Mucosa of rectum (tissue), 2 donors: Measurements from ENCODE around the gene EXOSC2.

Experiments used
- H3K27ac ChIP-seq, 2 donors: one replicate each; pipeline ENCODE4 v1.7.0; 2013; ENCODE audit warnings: inconsistent platforms in 2 of 2, low read depth in 2 of 2, low read length in 2 of 2
- H3K27me3 ChIP-seq, 2 donors: one replicate each; pipeline ENCODE4 v1.7.0; 2013; ENCODE audit warnings: low read length in 2 of 2; ENCODE audit not compliant: control insufficient read depth in 2 of 2, insufficient read depth in 2 of 2
- H3K36me3 ChIP-seq, 2 donors: one replicate each; pipeline ENCODE4 v1.7.0; 2013; ENCODE audit warnings: low read length in 2 of 2; ENCODE audit not compliant: control insufficient read depth in 2 of 2, insufficient read depth in 2 of 2
- H3K4me1 ChIP-seq, 2 donors: one replicate each; pipeline ENCODE4 v1.7.0; 2013; ENCODE audit warnings: low read length in 2 of 2, mild to moderate bottlenecking in 1 of 2; ENCODE audit not compliant: control insufficient read depth in 2 of 2, insufficient read depth in 2 of 2
- H3K4me3 ChIP-seq, 2 donors: one replicate each; pipeline ENCODE4 v1.7.0; 2013; ENCODE audit warnings: low read length in 2 of 2
- H3K9ac ChIP-seq, 2 donors: one replicate each; pipeline ENCODE4 v1.7.0; 2013; ENCODE audit warnings: low read length in 2 of 2, low read depth in 1 of 2, mild to moderate bottlenecking in 1 of 2
- H3K9me3 ChIP-seq, 2 donors: one replicate each; pipeline ENCODE4 v1.7.0; 2013; ENCODE audit warnings: low read length in 2 of 2; ENCODE audit not compliant: control insufficient read depth in 2 of 2
- donor health status: healthy.
- donor health status: Normal muscosa, but diverticular disease.

The EXOSC2 gene

GRCh38 chr9:130694205-130694604, 625 bp downstream of the EXOSC2 start:
- H3K27me3 ChIP-seq = no peaks in the 10 kb centered on the region
- H3K4me3 ChIP-seq = peak overlapping the region; percentile 99 to 100
- H3K36me3 ChIP-seq = peaks cover 26 to 34% of the 10 kb centered on the region in 2 donors
- H3K9me3 ChIP-seq = no peaks in the 10 kb centered on the region
- peaks cover 21 to 28% of the 10 kb centered on the region in 2 donors for H3K4me1 ChIP-seq
- peak overlapping the region; percentile 85 to 94 for H3K9ac ChIP-seq
- peak overlapping the region in 1 of 2 donors; percentile 52 for H3K27ac ChIP-seq

DNA sequence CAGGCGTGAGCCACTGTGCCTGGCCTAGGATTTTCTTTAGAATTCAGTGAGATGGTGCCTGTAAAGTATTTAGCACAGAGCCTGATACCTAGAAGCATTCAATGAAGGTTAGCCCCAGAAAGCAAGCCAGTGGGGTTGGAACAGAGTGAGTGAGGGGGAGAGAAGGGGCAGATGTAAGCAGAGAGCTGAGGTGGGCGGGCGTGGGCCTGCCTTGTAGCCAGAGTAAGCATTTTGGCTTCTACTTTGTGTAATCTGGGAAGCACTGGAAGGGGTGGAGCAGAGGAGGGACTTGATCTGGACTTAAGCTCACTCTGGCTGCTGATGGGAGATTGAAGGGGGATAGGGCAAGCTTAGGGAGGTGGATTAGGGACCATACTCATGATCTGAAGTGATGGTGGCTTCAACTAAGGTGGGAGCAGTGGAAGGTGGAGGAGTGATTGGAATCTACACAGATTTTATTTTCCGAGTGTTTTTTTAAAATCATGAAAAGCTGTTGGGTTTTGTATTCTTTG, 2.6 kb downstream of the EXOSC2 start:
- no peak overlapping the region for H3K27ac ChIP-seq
- H3K27me3 ChIP-seq = no peaks in the 10 kb centered on the region
- no peaks in the 10 kb centered on the region for H3K9me3 ChIP-seq
- H3K4me3 ChIP-seq = no peak overlapping the region
- H3K4me1 ChIP-seq = peaks cover 12 to 22% of the 10 kb centered on the region in 2 donors
- H3K9ac ChIP-seq = no peak overlapping the region
- H3K36me3 ChIP-seq = peaks cover 30 to 48% of the 10 kb centered on the region in 2 donors

DNA sequence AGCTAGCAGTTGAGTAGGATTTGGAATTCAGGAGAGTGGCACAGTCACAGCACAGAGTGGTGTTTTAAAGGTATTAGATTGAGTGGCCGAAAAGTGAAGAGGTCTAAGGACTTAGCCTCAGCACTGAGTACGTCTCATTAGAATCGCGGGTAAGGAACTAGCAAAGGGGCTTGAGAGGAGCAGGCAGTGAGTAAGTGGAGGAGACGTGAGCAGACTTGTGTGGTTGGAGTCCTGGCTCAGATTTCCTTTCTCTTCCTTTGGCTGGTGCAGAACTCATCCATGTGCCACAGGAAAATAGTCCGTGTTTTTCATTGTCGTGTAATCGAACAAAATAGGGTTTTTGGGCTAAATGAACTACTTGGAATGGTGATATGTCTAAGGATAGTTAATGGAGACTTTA, 3.4 kb downstream of the EXOSC2 start:
- H3K27me3 ChIP-seq = no peaks in the 10 kb centered on the region
- peaks cover 12 to 28% of the 10 kb centered on the region in 2 donors for H3K4me1 ChIP-seq
- peaks cover 31 to 56% of the 10 kb centered on the region in 2 donors for H3K36me3 ChIP-seq
- H3K9me3 ChIP-seq = no peaks in the 10 kb centered on the region
- H3K9ac ChIP-seq = no peak overlapping the region
- no peak overlapping the region for H3K4me3 ChIP-seq
- no peak overlapping the region for H3K27ac ChIP-seq

DNA sequence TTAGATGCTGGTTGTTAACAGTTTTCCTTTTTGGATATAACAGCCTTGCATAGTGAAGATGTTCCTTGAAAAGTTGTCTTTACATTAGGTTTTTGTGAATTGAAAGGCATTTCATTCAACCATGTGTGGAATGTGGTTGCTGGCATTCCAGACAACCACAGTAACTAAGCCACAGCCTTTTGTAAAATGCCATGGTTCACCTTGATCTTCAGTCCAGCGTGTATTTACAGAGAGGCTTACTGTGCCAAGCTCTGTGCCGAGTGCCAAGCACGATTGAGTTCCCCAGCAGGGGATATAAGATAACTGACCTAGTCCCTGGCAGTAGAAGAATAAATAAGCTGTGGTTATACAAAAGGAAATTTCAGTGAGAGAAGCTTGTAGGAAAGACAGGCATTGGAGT, 4.9 kb downstream of the EXOSC2 start:
- H3K9ac ChIP-seq = no peak overlapping the region
- peaks cover 43 to 68% of the 10 kb centered on the region in 2 donors for H3K36me3 ChIP-seq
- no peaks in the 10 kb centered on the region for H3K9me3 ChIP-seq
- H3K4me3 ChIP-seq = no peak overlapping the region
- H3K4me1 ChIP-seq = peaks cover 12 to 24% of the 10 kb centered on the region in 2 donors
- no peak overlapping the region for H3K27ac ChIP-seq
- no peaks in the 10 kb centered on the region for H3K27me3 ChIP-seq

DNA sequence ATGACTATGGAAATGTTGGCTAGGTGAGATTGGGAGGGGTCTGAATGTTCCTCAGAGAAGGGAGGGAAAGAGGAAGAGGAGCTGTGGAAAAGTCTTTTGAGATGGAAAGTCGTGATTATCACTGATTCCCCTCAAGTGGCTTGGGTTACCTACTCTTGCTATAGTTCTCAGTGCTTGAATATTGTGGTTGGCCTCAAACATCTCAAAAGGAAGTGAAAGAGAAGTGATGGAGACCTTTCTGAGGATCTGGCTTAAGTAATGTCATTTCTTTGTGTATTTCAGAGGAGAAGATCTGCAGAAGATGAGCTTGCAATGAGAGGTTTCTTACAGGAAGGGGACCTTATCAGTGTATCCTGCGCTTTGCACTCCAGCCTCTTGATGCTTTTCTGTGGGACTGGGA, 5.5 kb downstream of the EXOSC2 start:
- no peak overlapping the region for H3K4me3 ChIP-seq
- H3K36me3 ChIP-seq = peaks cover 48 to 73% of the 10 kb centered on the region in 2 donors
- H3K9me3 ChIP-seq = no peaks in the 10 kb centered on the region
- no peaks in the 10 kb centered on the region for H3K27me3 ChIP-seq
- H3K4me1 ChIP-seq = peaks cover 10 to 21% of the 10 kb centered on the region in 2 donors
- no peak overlapping the region for H3K27ac ChIP-seq
- no peak overlapping the region for H3K9ac ChIP-seq

DNA sequence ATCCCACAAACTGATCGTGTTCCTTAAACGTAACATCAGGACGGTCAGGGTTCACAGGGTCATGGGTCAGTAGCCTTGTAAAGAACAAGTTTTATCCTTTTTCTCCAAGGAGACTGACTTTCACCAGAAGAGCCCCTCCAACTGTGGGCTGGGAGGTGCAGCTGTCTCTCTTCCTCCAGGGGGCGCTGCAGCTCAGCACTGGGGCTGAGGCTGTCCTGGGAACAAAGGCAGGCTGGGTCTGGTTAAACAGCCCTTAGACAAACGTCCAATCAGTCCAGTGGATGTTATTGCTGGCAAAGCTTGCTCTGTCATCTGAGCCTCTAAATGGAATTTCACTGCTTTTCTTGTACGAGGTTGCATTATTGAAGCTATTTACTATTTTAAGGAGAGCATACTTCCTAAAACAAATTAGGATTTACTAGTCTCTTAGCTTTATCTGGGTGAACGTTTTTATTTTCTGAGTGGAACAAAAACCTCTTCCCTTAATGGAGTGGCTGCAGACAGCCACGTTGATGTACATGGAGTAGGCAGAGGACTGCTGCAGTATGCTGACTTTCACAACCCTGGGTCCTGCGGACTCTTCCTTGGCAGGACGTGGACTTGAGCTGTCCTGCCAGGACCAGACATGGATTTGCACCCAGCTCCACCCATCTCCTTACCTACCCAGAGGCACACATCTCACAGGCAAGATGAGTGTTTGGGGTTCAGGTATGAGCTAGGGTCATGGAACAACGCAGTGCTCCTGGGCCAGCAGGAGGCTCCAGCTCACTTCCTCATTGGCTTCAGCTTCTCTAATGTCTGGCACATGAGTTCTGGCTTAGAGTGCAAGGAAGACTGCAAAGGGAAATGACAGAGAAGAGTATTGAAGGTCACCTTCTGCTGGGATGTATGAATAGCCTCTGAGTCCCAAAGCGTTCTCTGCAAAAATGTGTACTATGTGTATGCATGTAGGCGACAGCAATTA, 7.8 kb downstream of the EXOSC2 start:
- H3K4me3 ChIP-seq = no peak overlapping the region
- no peak overlapping the region for H3K9ac ChIP-seq
- no peak overlapping the region for H3K27ac ChIP-seq
- H3K36me3 ChIP-seq = peaks cover 44 to 75% of the 10 kb centered on the region in 2 donors
- peaks cover 0 to 9% of the 10 kb centered on the region in 2 donors for H3K4me1 ChIP-seq
- no peaks in the 10 kb centered on the region for H3K27me3 ChIP-seq
- H3K9me3 ChIP-seq = no peaks in the 10 kb centered on the region

- Histone ChIP-seq H3K9me3 (no peaks in the 10 kb centered on the region), H3K36me3 (peaks cover 24 to 55% of the 10 kb centered on the region in 2 donors), H3K4me3 (no peak overlapping the region), H3K27me3 (no peaks in the 10 kb centered on the region), H3K4me1 (peaks cover 0 to 12% of the 10 kb centered on the region in 2 donors), H3K27ac (no peak overlapping the region), H3K9ac (no peak overlapping the region)
These were observed 9.9 kb downstream of the EXOSC2 start for GRCh38 chr9:130703501-130703900.

DNA sequence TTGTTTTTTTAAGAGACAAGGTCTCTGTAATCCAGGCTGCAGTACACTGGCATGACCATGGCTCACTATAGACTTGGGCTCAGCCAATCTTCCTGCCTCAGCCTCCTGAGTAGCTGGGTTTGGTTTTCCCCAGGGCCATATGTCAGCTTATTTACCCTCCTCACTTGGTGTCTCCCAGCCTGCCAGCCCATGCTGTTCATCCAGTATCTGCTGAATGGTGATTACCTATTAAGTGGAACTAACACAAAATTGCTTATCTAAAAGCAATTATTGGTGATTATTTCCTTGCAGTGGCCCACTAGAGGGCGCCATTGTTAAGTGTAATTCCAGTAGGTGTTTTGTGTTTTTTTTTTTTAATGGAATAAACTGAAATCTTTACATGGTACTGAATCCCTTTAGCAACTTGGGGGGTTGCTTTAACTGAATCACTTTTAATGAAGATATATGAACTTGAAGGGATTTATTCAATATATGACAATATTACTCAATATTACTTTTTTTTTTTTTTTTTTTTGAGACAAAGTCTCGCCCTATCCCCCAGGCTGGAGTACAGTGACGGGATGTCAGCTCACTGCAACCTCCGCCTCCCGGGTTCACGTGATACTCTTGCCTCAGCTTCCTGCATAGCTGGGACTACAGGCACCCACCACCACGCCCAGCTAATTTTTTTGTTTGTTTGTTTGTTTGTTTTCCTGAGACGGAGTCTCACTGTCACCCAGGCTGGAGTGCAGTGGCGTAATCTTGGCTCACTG, 13.8 kb downstream of the EXOSC2 start:
- no peak overlapping the region for H3K4me3 ChIP-seq
- H3K27me3 ChIP-seq = no peaks in the 10 kb centered on the region
- no peak overlapping the region for H3K9ac ChIP-seq
- peaks cover 14 to 23% of the 10 kb centered on the region in 2 donors for H3K36me3 ChIP-seq
- H3K27ac ChIP-seq = no peak overlapping the region
- H3K4me1 ChIP-seq = peaks cover 2 to 6% of the 10 kb centered on the region in 2 donors
- H3K9me3 ChIP-seq = no peaks in the 10 kb centered on the region

DNA sequence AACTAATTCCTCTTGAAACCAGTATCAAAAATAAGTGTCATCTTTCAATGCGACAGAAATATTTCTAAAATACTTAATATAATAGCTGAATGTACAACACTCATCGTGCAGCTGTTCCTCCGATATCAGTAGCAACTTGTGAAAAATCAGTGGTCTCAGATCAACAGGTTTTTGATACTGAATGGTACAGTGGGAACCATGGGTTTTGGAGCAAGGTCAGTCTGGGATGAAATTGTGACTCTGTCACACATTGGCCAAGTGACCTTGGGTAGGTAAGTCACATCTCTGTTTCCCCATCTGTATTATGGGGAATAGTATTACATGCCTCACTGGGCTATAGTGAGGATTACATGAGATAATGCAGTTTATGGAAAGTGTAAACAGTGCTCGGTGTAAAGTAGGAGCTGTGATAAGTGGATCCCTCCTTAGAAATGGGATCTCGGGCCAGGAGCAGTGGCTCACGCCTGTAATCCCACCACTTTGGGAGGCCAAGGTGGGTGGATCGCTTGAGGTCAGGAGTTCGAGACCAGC, 17.3 kb downstream of the EXOSC2 start:
- Histone ChIP-seq H3K27me3 (no peaks in the 10 kb centered on the region), H3K27ac (no peak overlapping the region), H3K36me3 (no peaks in the 10 kb centered on the region), H3K9me3 (no peaks in the 10 kb centered on the region), H3K4me3 (no peak overlapping the region), H3K4me1 (peaks cover 15 to 17% of the 10 kb centered on the region in 2 donors), H3K9ac (no peak overlapping the region)
